H9 (cell line): ENCODE results near the gene GPR156. TPM values are rescaled to one million over a fixed set of nuclear protein-coding genes. Genes with fewer than 3 reads are reported as not detected.

Experiments used
- DNase-seq: peaks from one replicate; pipeline ENCODE4 v3.0.0-alpha.2; 2017
- H2AFZ ChIP-seq: one replicate; pipeline ENCODE4 v1.6.1; 2013; ENCODE audit warnings: mild to moderate bottlenecking, low read length, control low read depth, moderate library complexity
- H2AK5ac ChIP-seq: 2 replicates; pipeline ENCODE4 v1.6.1; 2013; ENCODE audit warnings: low read length, control low read depth, mixed read lengths; ENCODE audit not compliant: insufficient read length
- H2BK120ac ChIP-seq: one replicate; pipeline ENCODE4 v1.6.1; 2013; ENCODE audit warnings: low read depth, mild to moderate bottlenecking, low read length, control low read depth, inconsistent platforms; ENCODE audit not compliant: poor library complexity, severe bottlenecking
- H2BK12ac ChIP-seq: 2 replicates; pipeline ENCODE4 v1.6.1; 2013; ENCODE audit warnings: low read length, control low read depth, mixed read lengths, low read depth; ENCODE audit not compliant: insufficient read length
- H2BK15ac ChIP-seq: 2 replicates; pipeline ENCODE4 v1.6.1; 2013; ENCODE audit warnings: low read depth, low read length, control low read depth
- H2BK20ac ChIP-seq: one replicate; pipeline ENCODE4 v1.6.1; 2013; ENCODE audit warnings: low read depth, mild to moderate bottlenecking, low read length, control low read depth, inconsistent platforms; ENCODE audit not compliant: poor library complexity, severe bottlenecking
- H2BK5ac ChIP-seq: 2 replicates; pipeline ENCODE4 v1.6.1; 2013; ENCODE audit warnings: low read length, control low read depth, mixed read lengths; ENCODE audit not compliant: insufficient read length
- H3K14ac ChIP-seq: 2 replicates; pipeline ENCODE4 v1.6.1; 2013; ENCODE audit warnings: low read length, control low read depth; ENCODE audit not compliant: insufficient read depth
- H3K18ac ChIP-seq: 2 replicates; pipeline ENCODE4 v1.6.1; 2013; ENCODE audit warnings: low read depth, mild to moderate bottlenecking, mixed read lengths, low read length, control low read depth; ENCODE audit not compliant: insufficient read length
- H3K23ac ChIP-seq: 2 replicates; pipeline ENCODE4 v1.6.1; 2013; ENCODE audit warnings: low read length, control low read depth, mixed read lengths, low read depth; ENCODE audit not compliant: insufficient read length
- H3K23me2 ChIP-seq: 2 replicates; pipeline ENCODE4 v1.6.1; 2013; ENCODE audit warnings: low read depth, mild to moderate bottlenecking, mixed read lengths, low read length, control low read depth; ENCODE audit not compliant: insufficient read length, poor library complexity, severe bottlenecking
- H3K27ac ChIP-seq: 2 replicates; pipeline ENCODE4 v1.5.1; 2013; ENCODE audit warnings: low read length, control low read depth, mixed read lengths, low read depth; ENCODE audit not compliant: insufficient read length
- H3K27me3 ChIP-seq: 2 replicates; pipeline ENCODE4 v1.6.1; 2013; ENCODE audit warnings: low read length, control low read depth, inconsistent platforms; ENCODE audit not compliant: insufficient read depth
- H3K4ac ChIP-seq: 2 replicates; pipeline ENCODE4 v1.6.1; 2013; ENCODE audit warnings: low read depth, mild to moderate bottlenecking, control low read depth, inconsistent platforms, low read length, moderate library complexity
- H3K4me1 ChIP-seq: 2 replicates; pipeline ENCODE4 v1.6.1; 2013; ENCODE audit warnings: low read length, control low read depth, inconsistent platforms; ENCODE audit not compliant: insufficient read depth
- H3K4me2 ChIP-seq: 2 replicates; pipeline ENCODE4 v1.6.1; 2013; ENCODE audit warnings: low read length, control low read depth, mixed read lengths; ENCODE audit not compliant: insufficient read length, insufficient read depth
- H3K56ac ChIP-seq: 2 replicates; pipeline ENCODE4 v1.6.1; 2013; ENCODE audit warnings: low read depth, mild to moderate bottlenecking, mixed read lengths, low read length, control low read depth; ENCODE audit not compliant: insufficient read length
- H3K79me1 ChIP-seq: 2 replicates; pipeline ENCODE4 v1.6.1; 2013; ENCODE audit warnings: low read depth, mild to moderate bottlenecking, moderate library complexity, low read length, control low read depth, inconsistent platforms; ENCODE audit not compliant: insufficient read depth, poor library complexity, severe bottlenecking
- H3K79me2 ChIP-seq: 2 replicates; pipeline ENCODE4 v1.6.1; 2013; ENCODE audit warnings: low read length, control low read depth, inconsistent platforms; ENCODE audit not compliant: insufficient read depth
- H3K9ac ChIP-seq: 2 replicates; pipeline ENCODE4 v1.6.1; 2013; ENCODE audit warnings: low read length, control low read depth, mixed read lengths; ENCODE audit not compliant: insufficient read length; ENCODE audit errors: extremely low read depth
- H3K9me3 ChIP-seq: one replicate; pipeline ENCODE4 v1.6.1; 2013; ENCODE audit warnings: low read depth, low read length, inconsistent platforms; ENCODE audit not compliant: control insufficient read depth
- H3T11ph ChIP-seq: one replicate; pipeline ENCODE4 v1.6.1; 2013; ENCODE audit warnings: mild to moderate bottlenecking, low read length, control low read depth, inconsistent platforms
- H4K20me1 ChIP-seq: one replicate; pipeline ENCODE4 v1.6.1; 2013; ENCODE audit not compliant: control insufficient read depth, insufficient read length, insufficient read depth
- H4K5ac ChIP-seq: 2 replicates; pipeline ENCODE4 v1.6.1; 2013; ENCODE audit warnings: low read depth, mild to moderate bottlenecking, mixed read lengths, low read length, control low read depth; ENCODE audit not compliant: insufficient read length
- H4K8ac ChIP-seq: replicated peaks from 2 replicates; pipeline ENCODE4 v1.6.1; 2013; ENCODE audit warnings: low read length, control low read depth, mixed read lengths, low read depth; ENCODE audit not compliant: insufficient read length
- H4K91ac ChIP-seq: 2 replicates; pipeline ENCODE4 v1.6.1; 2013; ENCODE audit warnings: low read depth, mild to moderate bottlenecking, moderate library complexity, mixed read lengths, low read length, control low read depth; ENCODE audit not compliant: insufficient read length
- H3K27ac Mint-ChIP-seq, 3 experiments: 2 replicates in 2 of 3; 3 replicates in 1 of 3; pipeline ENCODE4 v1.8.0; 2020 to 2021; ENCODE audit warnings: mixed read lengths in 3 of 3, mild to moderate bottlenecking in 1 of 3, moderate library complexity in 1 of 3
- H3K27me3 Mint-ChIP-seq: 2 replicates; pipeline ENCODE4 v1.8.0; 2021; ENCODE audit warnings: low read depth, mild to moderate bottlenecking, moderate library complexity, mixed read lengths
- H3K36me3 Mint-ChIP-seq, 3 experiments: 2 replicates in 2 of 3; 3 replicates in 1 of 3; pipeline ENCODE4 v1.8.0; 2020 to 2021; ENCODE audit warnings: low read depth in 3 of 3, mixed read lengths in 3 of 3; ENCODE audit not compliant: insufficient read depth in 1 of 3
- H3K4me1 Mint-ChIP-seq, 2 experiments: 2 replicates each; pipeline ENCODE4 v1.8.0; 2020; ENCODE audit warnings: mixed read lengths in 2 of 2
- H3K4me3 Mint-ChIP-seq, 2 experiments: 2 replicates in 1 of 2; 3 replicates in 1 of 2; pipeline ENCODE4 v1.8.0; 2020 to 2021; ENCODE audit warnings: mild to moderate bottlenecking in 2 of 2, mixed read lengths in 2 of 2, moderate library complexity in 1 of 2
- H3K9me3 Mint-ChIP-seq, 2 experiments: 2 replicates in 1 of 2; 3 replicates in 1 of 2; pipeline ENCODE4 v1.8.0; 2020; ENCODE audit warnings: mild to moderate bottlenecking in 2 of 2, mixed read lengths in 2 of 2, moderate library complexity in 1 of 2
- CTCF ChIP-seq: fragments of 200-600 bp; sonication (generic); conservative IDR thresholded peaks from 3 replicates; pipeline ENCODE4 v1.8.0; 2021; ENCODE audit warnings: antibody characterized with exemption, mild to moderate bottlenecking
- WGBS: extraction: QIAGEN DNeasy Blood & Tissue Kit; methylation state at CpG from one replicate; pipeline ENCODE4 v1.1.7; 2013; ENCODE audit warnings: missing lambda C conversion rate, low lambda C conversion rate, mixed read lengths; ENCODE audit not compliant: insufficient read length; ENCODE audit errors: extremely low coverage; 5-methylcytosine and 5-hydroxymethylcytosine counted together
- total RNA-seq: library from RNA; stranded (reverse); gene quantifications from 2 replicates; pipeline ENCODE4 v1.2.1, GENCODE V29; 2021

Gene GPR156
- total RNA-seq, 1 experiment from 2014 or later, result 1.8 TPM

GRCh38 chr3:120265989-120266388, 19.0 kb downstream of the GPR156 start:
- H3K4me1 ChIP-seq, result no peaks in the 10 kb centered on the region
- H3K27ac ChIP-seq, result no peak overlapping the region
- Mint-ChIP-seq H3K9me3 (peaks cover 0 to 2% of the 10 kb centered on the region in 2 experiments; a peak in 2 of 5 replicates), H3K4me1 (peaks cover 2 to 5% of the 10 kb centered on the region in 2 experiments; a peak in 3 of 4 replicates), H3K4me3 (no peak overlapping the region), H3K27me3 (no peaks in the 10 kb centered on the region; the same call in 1 of the 2 replicates), H3K36me3 (no peaks in the 10 kb centered on the region), H3K27ac (no peak overlapping the region)
- H3K4ac ChIP-seq, result no peak overlapping the region
- no peak overlapping the region for H2BK20ac ChIP-seq
- no peak for DNase-seq
- no peak overlapping the region for H2BK5ac ChIP-seq
- H4K8ac ChIP-seq, result no peak overlapping the region
- H2AK5ac ChIP-seq, result no peak overlapping the region
- no peak overlapping the region for H3K4me2 ChIP-seq
- no peak overlapping the region for H4K5ac ChIP-seq
- H3K14ac ChIP-seq, result no peak overlapping the region
- H2BK12ac ChIP-seq, result no peak overlapping the region
- H3K9me3 ChIP-seq, result no peaks in the 10 kb centered on the region
- WGBS, result no CpG with 5 or more reads among the region's 5 CpGs
- no peaks in the 10 kb centered on the region for H3K23me2 ChIP-seq
- H2AFZ ChIP-seq, result no peak overlapping the region
- no peak overlapping the region for H3K23ac ChIP-seq
- no peak overlapping the region for H3K9ac ChIP-seq
- H3K56ac ChIP-seq, result no peak overlapping the region
- no peaks in the 10 kb centered on the region for H3K79me1 ChIP-seq
- no peaks in the 10 kb centered on the region for H3K79me2 ChIP-seq
- no peak for TF ChIP-seq CTCF
- no peak overlapping the region for H3K18ac ChIP-seq
- H4K91ac ChIP-seq, result no peak overlapping the region
- no peak overlapping the region for H3T11ph ChIP-seq
- H4K20me1 ChIP-seq, result no peaks in the 10 kb centered on the region
- H2BK120ac ChIP-seq, result no peak overlapping the region
- H3K27me3 ChIP-seq, result no peaks in the 10 kb centered on the region
- H2BK15ac ChIP-seq, result no peak overlapping the region
